Measurements from ENCODE around the gene SCYGR7. TPM values are rescaled to one million over a fixed set of nuclear protein-coding genes. Genes with fewer than 3 reads are reported as not detected.

SCYGR7 gene
- total RNA-seq (ENCODE audit: unreplicated experiment): not detected
- long read RNA-seq: 0 reads

DNA sequence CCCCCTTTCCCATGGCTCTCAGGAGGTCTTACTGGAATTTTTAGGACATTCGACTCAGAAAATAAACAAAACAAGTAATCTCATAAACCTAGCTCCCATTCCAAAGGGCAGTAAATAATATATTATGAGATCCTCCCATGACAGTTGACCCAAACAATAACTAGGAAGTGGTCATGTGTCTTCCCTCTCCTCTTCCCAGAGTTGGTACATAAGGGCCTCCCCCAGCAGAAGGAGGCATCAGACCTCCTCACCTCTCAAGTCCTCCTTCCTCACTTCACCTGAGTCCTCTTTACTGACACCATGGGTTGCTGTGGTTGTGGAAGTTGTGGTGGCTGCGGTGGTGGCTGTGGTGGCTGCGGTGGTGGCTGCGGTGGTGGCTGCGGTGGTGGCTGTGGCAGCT lies at the start of gene SCYGR7:
TSS of gene SCYGR7 (plus strand) at position 301 of the 400 bp plus-strand sequence. CDS start at position 301, 0 bp downstream.
- TF ChIP-seq CTCF (IDR thresholded peaks at IDR 0.05; ENCODE audit: partially characterized antibody, unreplicated experiment): no peak
- H3K27me3 Mint-ChIP-seq (ENCODE audit: unreplicated experiment): peaks cover 1% of the 10 kb centered on the region
- H3K27ac Mint-ChIP-seq (ENCODE audit: unreplicated experiment): no peak within 1 kb of the TSS
- no peak within 1 kb of the TSS for H3K4me3 Mint-ChIP-seq (ENCODE audit: unreplicated experiment)
- no peak for DNase-seq
- no peaks in the 10 kb centered on the region for H3K36me3 Mint-ChIP-seq (ENCODE audit: unreplicated experiment)
- H3K4me1 Mint-ChIP-seq (ENCODE audit: low read depth, unreplicated experiment): no peaks in the 10 kb centered on the region
- peaks cover 4% of the 10 kb centered on the region for H3K9me3 Mint-ChIP-seq (ENCODE audit: unreplicated experiment)

GRCh38 chr2:227684258-227684657 lies 43.9 kb upstream of the SCYGR7 start:
- Mint-ChIP-seq H3K27ac (ENCODE audit: unreplicated experiment) (no peak overlapping the region), H3K36me3 (ENCODE audit: unreplicated experiment) (no peaks in the 10 kb centered on the region), H3K4me1 (ENCODE audit: low read depth, unreplicated experiment) (peaks cover 5% of the 10 kb centered on the region), H3K27me3 (ENCODE audit: unreplicated experiment) (no peaks in the 10 kb centered on the region), H3K4me3 (ENCODE audit: unreplicated experiment) (no peak overlapping the region), H3K9me3 (ENCODE audit: unreplicated experiment) (no peaks in the 10 kb centered on the region)
- TF ChIP-seq CTCF (IDR thresholded peaks at IDR 0.05; ENCODE audit: partially characterized antibody, unreplicated experiment): no peak
- DNase-seq: no peak

DNA sequence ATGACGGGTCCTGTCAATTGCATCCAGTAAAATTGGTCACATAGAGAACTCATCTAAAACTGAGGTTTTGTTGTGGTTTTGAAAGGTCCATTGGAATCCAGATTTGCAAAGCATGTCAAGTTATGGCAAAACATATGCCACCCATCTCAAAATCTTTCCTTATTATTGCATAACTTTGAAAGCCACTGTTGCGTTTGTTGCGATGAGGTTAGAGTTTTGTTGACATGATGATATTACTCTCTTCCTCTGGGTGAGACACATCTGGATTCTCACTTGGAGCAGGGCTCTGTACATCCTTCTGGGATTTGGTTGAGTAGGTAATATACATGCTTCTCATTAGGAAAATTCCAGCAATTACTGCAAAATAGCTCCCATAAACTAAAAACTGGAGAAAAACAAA lies 40.9 kb upstream of the SCYGR7 start:
- Mint-ChIP-seq H3K4me3 (ENCODE audit: unreplicated experiment) (no peak overlapping the region), H3K9me3 (ENCODE audit: unreplicated experiment) (no peaks in the 10 kb centered on the region)
- no peak for TF ChIP-seq CTCF (IDR thresholded peaks at IDR 0.05; ENCODE audit: partially characterized antibody, unreplicated experiment)

GRCh38 chr2:227696990-227697679 lies 31.0 kb upstream of the SCYGR7 start:
- Mint-ChIP-seq H3K27ac (ENCODE audit: unreplicated experiment) (no peak overlapping the region), H3K9me3 (ENCODE audit: unreplicated experiment) (no peaks in the 10 kb centered on the region), H3K27me3 (ENCODE audit: unreplicated experiment) (no peaks in the 10 kb centered on the region), H3K36me3 (ENCODE audit: unreplicated experiment) (no peaks in the 10 kb centered on the region), H3K4me1 (ENCODE audit: low read depth, unreplicated experiment) (no peaks in the 10 kb centered on the region), H3K4me3 (ENCODE audit: unreplicated experiment) (no peak overlapping the region)
- no peak for TF ChIP-seq CTCF (IDR thresholded peaks at IDR 0.05; ENCODE audit: partially characterized antibody, unreplicated experiment)
- no peak for DNase-seq

More for the DNA sequence above, 40.9 kb upstream of the SCYGR7 start:
- peaks cover 5% of the 10 kb centered on the region for H3K4me1 Mint-ChIP-seq (ENCODE audit: low read depth, unreplicated experiment)
- no peak for DNase-seq
- H3K36me3 Mint-ChIP-seq (ENCODE audit: unreplicated experiment): no peaks in the 10 kb centered on the region
- no peak overlapping the region for H3K27ac Mint-ChIP-seq (ENCODE audit: unreplicated experiment)
- H3K27me3 Mint-ChIP-seq (ENCODE audit: unreplicated experiment): no peaks in the 10 kb centered on the region

DNA sequence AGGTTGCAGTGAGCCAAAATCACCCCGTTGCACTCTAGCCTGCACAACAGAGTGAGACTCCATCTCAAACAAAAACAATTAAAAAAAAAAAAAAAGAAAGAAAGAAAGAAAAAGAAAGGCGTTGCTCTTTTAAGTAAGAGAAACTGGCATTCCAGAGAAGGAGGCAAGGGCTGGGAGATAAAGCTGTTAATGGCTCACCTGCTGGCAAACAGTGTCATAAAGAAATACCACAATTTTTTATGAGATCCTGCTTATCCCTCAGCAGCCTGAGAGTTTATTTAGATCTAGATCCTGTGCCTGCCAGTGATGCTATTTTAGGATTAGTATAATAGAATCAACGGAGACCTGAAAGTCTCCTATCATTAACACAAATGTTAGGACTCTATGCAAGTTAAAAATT lies 26.6 kb upstream of the SCYGR7 start:
- no peak for TF ChIP-seq CTCF (IDR thresholded peaks at IDR 0.05; ENCODE audit: partially characterized antibody, unreplicated experiment)
- H3K4me1 Mint-ChIP-seq (ENCODE audit: low read depth, unreplicated experiment): no peaks in the 10 kb centered on the region

More for the DNA sequence above, 26.6 kb upstream of the SCYGR7 start:
- no peaks in the 10 kb centered on the region for H3K36me3 Mint-ChIP-seq (ENCODE audit: unreplicated experiment)
- H3K27ac Mint-ChIP-seq (ENCODE audit: unreplicated experiment): no peak overlapping the region
- no peak for DNase-seq
- H3K27me3 Mint-ChIP-seq (ENCODE audit: unreplicated experiment): no peaks in the 10 kb centered on the region
- no peak overlapping the region for H3K4me3 Mint-ChIP-seq (ENCODE audit: unreplicated experiment)
- H3K9me3 Mint-ChIP-seq (ENCODE audit: unreplicated experiment): no peaks in the 10 kb centered on the region
